ENCODE measurements around the gene DLGAP5.

DLGAP5 gene

GRCh38 chr14:55223364-55223763, 32.0 kb upstream of the DLGAP5 start:
- H3K27ac ChIP-seq = no peak overlapping the region

GRCh38 chr14:55221968-55222367, 30.6 kb upstream of the DLGAP5 start:
- H3K27ac ChIP-seq = no peak overlapping the region
- no peak for TF ChIP-seq CTCF (conservative IDR thresholded peaks at IDR 0.05)

More at GRCh38 chr14:55223364-55223763, 32.0 kb upstream of the DLGAP5 start:
- TF ChIP-seq CTCF (conservative IDR thresholded peaks at IDR 0.05) = no peak

DNA sequence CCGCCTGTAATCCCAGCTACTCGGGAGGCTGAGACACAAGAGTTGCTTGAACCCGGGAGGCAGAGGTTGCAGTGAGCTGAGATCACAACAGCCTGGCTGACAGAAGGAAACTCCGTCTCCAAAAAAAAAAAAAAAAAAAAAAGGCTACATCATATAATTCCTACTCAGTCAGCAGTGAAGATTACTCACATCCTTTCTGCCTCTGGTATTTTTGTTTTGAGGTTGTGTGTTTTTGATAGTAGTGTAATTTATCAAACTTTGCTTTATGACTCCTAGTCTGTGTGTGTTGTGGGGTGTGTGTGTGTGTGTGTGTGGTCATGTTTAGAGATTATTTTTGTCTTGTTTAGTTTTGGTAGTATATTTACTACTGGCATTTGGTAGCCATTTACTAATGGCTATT, 29.8 kb upstream of the DLGAP5 start:
- TF ChIP-seq CTCF (conservative IDR thresholded peaks at IDR 0.05) = no peak

GRCh38 chr14:55220230-55220629, 28.8 kb upstream of the DLGAP5 start:
- H3K27ac ChIP-seq = no peak overlapping the region
- no peak for TF ChIP-seq CTCF (conservative IDR thresholded peaks at IDR 0.05)

More for the DNA sequence above, 29.8 kb upstream of the DLGAP5 start:
- H3K27ac ChIP-seq = no peak overlapping the region

DNA sequence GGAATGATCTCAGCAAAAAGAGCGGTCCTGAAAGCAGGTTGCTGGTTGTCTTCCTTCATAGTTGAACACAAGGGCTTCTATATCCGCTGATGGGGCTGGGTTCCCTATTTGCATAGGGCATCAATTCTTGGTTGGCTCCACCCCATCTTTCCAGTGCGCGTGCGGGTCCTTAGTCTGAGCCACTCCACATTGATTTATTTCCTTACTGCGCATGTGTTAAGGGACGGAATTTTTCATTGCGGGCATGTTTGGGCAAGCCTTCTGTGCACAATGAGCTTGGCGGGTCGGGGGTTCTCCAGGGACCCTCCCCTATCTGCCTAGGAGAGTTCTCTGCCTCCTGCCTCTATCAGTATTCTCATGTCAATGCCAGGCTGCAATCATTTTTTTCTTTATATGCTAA, 21.2 kb upstream of the DLGAP5 start:
- no peak for TF ChIP-seq CTCF (conservative IDR thresholded peaks at IDR 0.05)
- no peak overlapping the region for H3K27ac ChIP-seq

DNA sequence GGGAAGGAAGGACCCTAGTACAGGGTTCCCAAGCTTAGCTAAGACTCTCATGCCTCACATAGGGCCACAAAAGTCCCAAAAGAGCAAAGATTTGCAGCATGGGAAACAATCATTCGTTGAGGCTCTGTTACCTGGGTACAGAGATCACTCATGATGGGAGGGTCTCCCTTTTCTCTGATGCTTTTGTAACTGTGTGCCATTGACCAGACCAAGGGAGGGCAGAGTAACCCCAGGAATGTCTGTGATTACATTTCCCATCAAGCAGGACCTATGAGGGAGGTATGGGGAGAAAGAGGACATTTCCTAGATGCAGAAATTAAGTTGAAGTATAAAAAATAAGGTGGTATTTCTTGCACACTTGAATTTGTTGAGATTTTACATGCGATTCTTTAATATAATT, 16.4 kb upstream of the DLGAP5 start:
- TF ChIP-seq CTCF (conservative IDR thresholded peaks at IDR 0.05) = no peak
- no peak overlapping the region for H3K27ac ChIP-seq

DNA sequence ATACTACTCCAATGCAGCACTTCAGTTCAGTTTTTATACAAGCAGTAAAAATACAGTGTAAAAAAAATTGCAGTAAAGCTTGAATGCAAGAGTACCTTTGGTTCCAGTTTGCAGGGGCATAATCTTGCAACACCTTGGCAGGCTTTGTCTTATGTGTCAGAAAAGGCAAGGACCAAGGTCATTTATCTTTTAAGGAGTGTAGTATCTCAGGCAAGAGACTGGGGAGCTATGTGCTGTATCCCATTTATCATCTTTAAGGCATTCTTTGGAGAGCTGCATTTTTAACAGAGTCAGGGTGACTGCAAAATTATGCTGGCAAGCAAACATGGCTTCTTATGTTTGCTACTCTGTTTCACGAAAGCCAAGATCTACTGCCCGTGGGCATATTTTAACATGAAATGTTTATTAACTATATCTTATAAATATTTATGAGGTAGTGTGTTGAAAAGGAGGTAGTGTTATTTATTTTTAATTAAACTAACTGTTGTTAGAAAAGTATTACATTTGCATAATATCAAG, 14.8 kb upstream of the DLGAP5 start:
- no peak for TF ChIP-seq CTCF (conservative IDR thresholded peaks at IDR 0.05)
- H3K27ac ChIP-seq = peak overlapping the region; percentile 18; the same call in 1 of the 2 replicates

Measured in VCaP (cell line).